ENCODE data around the gene MSMP.

MSMP gene

DNA sequence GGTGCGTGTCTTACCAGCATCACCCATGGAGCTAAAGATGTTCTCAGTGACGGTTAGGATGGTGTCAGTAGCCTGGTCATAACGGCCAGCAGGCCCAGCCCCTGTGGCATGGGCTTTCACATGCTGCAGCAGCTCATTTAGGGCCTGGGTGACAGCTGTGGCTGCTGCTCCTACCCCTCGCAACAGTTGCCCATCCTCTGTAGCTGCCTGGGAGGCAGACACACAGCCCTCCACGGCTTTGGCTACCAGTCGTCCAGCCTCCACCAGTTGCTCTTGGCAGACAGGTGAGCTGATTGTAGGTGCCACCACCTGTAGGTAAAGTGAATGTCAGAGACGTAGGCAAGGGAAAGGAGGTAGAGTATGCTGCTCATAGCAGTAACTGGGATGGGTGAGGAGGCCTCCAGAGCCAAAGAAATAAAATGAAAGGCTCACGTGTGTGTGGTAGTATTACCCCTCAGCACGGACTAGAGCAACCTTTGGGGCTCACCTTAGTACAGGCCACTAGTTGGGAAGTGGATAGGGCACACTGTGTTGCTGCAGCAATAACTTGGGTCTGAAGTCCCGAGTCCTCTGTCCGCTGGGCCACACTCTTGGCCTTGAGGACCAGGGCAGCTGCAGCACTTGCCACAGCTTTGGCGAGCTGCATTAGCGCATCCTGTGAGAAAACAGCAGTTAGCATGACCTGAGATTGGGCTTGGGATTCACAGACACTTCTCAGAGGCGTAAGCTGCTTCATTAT is 36.8 kb downstream of the MSMP start:
- DNase-seq, result no peak

DNA sequence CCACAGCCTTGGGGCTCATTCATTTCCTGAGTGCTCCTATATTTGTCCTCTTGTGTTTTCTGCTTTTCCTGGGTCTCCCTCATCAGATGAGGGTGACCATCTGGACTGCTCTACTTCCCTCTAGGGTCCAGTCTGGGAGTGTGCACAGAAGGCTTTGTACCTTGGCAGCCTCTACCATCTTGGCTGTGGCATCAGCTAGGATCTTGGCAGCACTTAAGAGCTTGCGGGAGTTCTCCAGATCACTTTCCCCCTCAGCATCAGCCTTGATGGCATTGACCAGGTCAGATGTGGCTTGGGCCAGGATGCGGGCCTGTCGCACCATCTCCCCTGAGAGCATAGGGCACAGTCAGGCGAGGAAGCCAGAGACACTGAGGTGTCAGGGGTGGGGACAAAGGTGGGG is 37.8 kb downstream of the MSMP start:
- no peak for DNase-seq

DNA sequence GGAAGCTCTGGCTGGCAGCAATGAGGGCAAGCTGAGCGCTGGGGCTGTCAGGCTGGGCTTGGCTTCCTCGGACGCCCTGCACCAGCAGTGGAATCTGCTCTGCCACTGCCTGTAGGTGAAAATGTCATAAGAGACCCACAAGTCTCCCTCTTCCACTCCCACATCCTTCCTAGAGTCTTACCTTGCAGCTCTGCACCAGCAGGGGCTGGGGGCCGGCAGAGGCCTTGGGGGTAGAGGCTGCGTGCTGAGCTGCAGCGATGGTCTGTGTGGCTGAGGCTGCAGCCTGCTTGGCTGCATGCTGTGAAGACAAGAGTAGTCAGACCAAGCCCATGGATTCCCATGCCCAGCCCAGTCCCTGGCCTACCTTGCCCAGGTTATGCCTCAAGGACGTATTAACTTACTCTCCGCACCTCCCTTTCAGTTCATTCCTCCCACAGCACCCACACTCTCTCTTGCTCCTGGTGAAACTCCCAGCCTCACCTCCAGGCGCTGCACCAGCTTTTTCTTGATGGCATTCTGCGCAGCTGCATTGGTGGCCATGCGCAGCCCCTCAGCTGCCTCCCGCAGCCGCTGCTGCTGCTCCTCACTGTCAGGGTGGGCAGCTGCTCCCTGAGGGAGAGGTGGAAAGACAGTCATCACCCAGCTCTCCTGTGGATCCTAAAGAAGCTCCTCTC is 39.4 kb downstream of the MSMP start:
- DNase-seq, result no peak

DNA sequence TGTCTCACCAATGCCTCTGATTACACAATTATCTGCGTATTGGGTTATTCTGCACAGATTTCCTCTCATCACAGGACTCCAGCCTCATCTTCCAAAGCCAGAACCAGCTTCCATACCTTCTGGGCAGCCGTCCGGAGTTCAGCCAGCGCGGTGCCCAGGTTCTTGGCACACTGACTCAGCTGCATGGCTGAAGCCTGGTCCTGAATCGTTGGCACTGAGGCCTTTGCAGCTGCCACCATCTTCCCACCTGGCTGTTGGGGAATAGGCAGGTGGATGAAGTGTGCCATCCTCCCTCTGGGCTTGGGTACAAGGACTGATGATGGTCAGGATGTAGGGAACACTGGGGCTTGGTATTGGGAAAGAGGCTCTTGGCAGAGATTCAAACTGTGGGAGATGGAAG is 40.0 kb downstream of the MSMP start:
- DNase-seq, result no peak

DNA sequence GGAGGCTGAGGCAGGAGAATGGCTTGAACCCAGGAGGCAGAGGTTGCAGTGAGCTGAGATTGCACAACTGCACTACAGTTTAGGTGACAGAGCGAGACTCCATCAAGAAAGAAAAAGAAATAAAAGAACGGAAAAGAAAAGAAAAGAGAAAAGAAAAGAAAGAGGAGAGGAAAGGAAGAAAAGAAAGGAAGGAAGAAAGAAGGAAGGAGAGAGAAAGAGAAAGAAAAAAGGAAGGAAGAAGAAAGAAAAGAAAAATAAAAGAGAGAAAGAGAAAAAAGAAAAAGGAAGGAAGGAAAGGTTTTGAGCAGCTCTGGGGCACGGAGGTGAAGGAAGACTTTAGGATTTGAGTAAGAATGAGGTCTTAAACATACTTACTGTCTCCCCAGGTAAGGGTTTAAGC is 40.5 kb downstream of the MSMP start:
- no peak for DNase-seq

DNA sequence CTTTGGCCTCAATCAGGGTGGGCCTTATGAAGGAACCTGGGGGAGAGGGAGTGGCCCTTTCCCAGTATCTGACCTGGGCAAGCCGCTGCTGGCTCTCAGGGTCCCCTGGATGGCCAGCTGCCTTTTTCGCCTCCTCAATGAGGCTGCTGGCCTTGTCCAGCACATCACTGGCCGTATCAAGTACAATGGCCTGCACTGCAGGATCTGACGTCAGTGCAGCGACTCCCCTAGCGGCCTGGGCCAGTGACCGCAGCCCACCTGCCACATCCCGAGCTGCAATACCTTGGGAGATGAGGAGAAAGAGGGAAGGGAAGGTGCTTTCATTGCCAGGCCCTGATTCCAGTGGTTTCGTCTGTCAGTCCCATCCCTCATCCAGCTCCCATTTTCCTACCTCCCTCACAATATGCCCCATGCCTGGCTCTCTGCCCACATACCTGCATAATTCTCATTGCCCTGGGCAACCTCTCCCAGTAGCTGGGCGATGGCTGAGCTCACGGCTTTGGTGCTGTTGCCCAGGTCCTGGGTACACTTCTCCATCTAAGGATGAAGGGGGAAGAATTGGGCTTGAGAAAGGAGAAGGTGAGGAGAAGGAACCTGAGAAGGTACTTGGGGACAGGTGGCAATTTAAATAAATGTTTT is 41.2 kb downstream of the MSMP start:
- DNase-seq, result no peak

DNA sequence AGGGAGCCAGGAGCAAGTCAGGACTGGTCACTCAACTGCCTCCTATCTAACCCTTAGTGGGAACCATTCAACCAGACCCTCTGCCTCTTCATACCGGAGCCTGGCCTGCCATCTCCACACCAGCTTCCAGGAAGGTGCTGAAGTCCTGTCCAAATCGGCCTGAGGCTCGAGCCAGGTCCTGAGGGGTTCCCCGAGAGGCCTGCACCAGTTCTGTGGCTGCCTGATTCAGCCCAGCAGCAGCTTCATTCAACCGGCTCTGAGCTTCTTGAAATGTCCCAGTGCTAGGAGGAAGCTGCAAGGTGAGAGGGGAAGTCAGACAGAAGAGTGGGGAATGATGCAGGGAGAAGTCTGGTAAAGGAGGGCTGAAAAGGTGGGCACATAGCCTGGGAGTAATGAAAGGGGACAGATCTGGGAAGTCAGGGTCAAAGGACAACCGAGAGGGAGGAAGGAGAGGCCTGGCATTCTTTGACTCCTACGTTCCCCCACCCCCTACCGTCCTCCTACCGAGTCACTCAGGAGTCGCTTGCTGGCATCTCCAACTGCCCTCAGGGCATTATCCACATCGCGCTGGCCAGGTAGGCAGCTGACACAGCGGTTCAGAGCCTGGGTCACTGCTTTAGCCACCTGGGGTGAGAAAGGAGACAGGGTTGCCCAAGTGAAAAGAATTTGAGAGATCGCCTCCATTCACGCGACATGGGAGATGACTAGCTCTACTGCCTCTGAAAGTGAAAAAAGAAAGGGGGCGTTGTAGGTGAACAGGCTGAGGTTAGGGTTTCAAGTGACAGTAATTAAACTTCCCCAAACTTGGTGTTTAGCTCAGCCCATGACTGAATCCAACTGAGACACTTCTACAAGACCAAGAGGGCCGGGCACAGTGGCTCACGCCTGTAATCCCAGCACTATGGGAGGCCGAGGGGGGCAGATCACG is 42.3 kb downstream of the MSMP start:
- DNase-seq, result no peak

DNA sequence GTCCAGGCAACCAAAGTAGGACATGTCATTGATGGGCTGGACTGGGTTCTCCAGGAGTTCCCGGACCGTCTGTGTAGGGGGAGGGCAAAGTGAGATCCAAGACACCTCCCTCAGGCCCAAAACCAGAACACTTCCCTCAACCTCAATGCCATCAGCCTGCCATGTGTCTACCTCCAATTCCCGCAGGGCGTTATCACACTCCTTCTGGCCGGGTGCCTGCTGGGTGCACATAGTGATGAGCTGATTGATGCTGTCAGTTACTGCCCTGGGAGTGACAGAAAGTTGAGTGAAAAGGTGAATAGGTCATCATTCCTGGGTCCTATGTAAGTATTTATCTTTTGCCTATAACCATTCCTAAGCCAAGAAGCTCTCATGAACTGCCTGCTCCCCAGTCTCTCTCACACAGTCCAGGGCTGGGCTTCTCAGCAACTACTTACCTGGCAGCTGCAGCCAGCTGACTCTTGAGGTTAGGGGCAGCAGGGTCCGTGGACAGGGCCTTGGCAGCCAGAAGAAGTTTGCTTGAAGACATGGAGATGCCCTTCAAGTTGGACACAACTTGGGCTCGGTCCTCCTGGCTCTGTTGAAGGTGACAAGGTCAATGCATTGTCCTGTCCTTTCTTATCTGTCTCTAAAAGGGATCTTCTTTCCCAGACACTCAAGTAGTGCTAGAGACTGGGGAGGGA is 43.1 kb downstream of the MSMP start:
- no peak for DNase-seq

DNA sequence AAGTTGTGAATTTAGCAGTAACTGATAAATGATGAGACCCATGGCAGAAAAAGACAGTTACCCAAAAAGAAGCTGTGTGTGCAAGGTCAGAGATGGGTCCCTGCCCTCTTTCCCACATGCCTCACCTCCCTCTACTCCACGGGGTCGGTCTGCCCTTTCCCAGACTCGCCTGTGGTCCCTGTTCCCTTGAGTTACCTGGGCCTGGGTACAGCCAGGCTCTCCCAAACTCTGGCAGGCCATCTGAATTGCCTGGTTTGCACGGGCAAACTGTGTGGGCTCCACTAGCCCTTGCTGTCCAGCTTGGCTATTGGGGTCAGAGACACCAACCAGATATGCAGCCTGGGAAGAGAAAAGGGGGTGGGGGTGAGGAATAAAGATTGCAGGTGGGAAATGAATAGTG is 45.9 kb downstream of the MSMP start:
- no peak for DNase-seq

DNA sequence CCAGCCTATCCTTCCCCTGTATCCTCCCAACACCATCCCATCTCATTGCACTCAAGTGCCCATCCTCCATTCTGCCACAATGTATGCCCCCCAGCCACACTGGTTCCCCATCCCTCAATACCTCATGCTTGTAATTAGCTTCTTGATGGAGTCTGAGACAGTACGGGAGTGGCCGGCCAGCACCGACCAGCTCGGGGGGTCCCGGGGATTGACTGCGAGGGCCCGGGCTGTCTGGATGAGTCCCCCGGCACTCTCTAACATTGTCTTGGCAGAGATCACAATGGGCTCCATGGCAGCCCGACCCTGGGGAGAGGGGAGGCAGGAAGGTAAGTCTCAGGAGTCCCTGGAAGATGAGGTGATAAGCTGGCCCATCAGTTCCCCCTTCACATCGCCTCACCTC is 47.1 kb downstream of the MSMP start:
- no peak for DNase-seq

DNA sequence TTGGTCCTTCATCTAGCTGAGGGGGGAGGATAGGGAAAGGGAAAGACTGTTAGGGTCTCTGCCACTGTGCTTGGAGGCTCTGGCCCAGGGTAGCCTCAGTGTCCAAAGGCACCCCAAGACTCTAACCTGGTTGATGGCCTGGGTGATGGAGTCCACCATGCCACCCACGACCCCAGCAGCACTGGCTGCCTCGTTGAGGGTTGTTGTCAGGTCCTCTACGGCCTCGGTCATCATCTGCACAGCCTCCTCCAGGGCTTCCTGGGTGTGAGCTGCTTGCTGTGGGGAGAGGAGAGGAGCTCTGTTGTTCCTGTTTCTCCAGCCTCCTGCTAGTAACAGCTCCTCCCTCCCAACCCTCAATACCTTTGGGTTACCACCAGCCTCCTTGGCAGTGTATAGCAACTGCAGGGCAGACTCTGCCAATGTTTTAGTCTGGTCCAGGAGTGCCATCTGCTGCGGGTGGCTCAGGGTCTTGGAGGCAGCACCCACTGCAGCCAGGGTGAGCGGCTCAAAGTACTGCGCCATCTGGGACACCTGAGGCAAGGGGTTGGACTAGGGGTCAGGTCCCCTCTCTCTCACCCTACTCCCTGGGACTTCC is 48.1 kb downstream of the MSMP start:
- no peak for DNase-seq

DNA sequence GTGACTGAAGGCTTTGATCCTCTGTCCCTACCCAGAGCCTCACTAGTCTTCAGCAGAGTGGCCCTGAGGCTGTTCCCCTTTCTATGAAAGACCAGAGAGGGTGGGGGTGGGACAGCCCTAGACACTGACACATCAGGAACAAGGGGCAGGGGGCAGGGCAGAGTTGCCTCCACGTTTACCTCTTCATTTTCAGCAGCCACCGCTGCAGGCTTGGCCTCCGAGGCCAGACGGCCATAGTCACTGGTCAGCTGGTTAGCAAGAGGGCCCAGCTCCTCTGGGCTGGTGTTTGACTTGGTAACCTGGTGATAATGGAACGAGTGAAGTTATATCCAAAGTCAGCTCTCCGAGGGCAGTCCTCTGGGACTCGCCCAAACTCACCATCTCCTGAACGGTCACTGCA is 48.7 kb downstream of the MSMP start:
- no peak for DNase-seq

DNA sequence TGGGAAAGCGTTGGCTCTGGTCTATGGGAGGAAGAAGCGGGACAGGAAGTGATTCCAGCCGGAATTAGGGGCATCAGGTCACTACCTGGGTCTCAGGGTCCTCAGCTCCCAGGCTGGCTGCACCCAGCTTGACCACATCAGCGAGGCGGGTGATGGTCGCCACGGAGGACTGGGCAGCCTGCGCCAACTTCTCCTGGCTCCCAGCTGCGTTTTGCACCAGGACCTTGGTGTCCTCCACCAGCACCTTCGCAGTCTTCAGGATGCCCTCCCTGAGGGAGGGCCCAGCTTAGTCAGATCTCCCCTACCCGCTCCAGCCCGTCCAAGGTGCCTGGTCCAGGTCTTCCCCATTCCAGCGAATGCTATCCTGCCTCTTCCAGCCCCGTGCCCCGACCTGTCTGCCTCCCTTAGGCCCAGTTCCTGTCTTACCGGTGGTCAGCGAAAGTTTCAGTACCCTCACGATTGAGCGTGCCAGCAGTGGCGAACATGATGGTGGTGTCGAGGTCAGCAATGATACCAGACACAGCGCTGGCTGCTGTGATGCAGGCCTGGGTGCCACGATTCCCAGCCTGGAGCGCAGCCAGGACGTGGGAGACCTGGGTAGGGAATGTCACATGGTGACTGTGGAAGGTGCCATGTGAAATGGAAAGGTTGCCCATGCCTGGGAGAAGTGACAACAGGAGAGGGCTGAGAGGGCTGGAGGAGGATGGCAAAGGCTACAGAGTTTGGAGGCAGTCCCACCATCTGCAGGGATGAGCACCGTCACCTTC is 50.0 kb downstream of the MSMP start:
- DNase-seq, result no peak
